GM21367 (cell line): ENCODE results near the gene KLHL18.
"Not testable (repeated sequence)": the region's sequence is repeated elsewhere in the genome, so short reads cannot be mapped to it uniquely, and the experiment has no call there.

Source experiments
- ATAC-seq: cut with Tn5 transposase; IDR thresholded peaks from one replicate; pipeline ENCODE4 v1.9.1; 2021; ENCODE audit not compliant: unreplicated experiment

KLHL18 gene

GRCh38 chr3:47356201-47356600, 73.5 kb downstream of the KLHL18 start:
- no peak for ATAC-seq

GRCh38 chr3:47359323-47359722, 76.6 kb downstream of the KLHL18 start:
- ATAC-seq, result no peak

GRCh38 chr3:47360110-47360517, 77.4 kb downstream of the KLHL18 start:
- ATAC-seq, result not testable (repeated sequence)

- ATAC-seq, result no peak
Measured at GRCh38 chr3:47362701-47363100, 80.0 kb downstream of the KLHL18 start.

GRCh38 chr3:47365213-47366153, 82.7 kb downstream of the KLHL18 start:
- ATAC-seq, result no peak

GRCh38 chr3:47366833-47367232, 84.1 kb downstream of the KLHL18 start:
- ATAC-seq, result no peak

GRCh38 chr3:47367631-47368030, 84.9 kb downstream of the KLHL18 start:
- ATAC-seq, result no peak

GRCh38 chr3:47370020-47370419, 87.3 kb downstream of the KLHL18 start:
- ATAC-seq, result not testable (repeated sequence)

GRCh38 chr3:47370887-47371697, 88.3 kb downstream of the KLHL18 start:
- no peak for ATAC-seq

- ATAC-seq, result no peak
Measured at GRCh38 chr3:47374587-47374986, 91.8 kb downstream of the KLHL18 start.

GRCh38 chr3:47376393-47376792, 93.6 kb downstream of the KLHL18 start:
- ATAC-seq, result no peak

- no peak for ATAC-seq
Measured at GRCh38 chr3:47377186-47377585, 94.4 kb downstream of the KLHL18 start.

GRCh38 chr3:47378869-47379268, 96.1 kb downstream of the KLHL18 start:
- ATAC-seq, result no peak

GRCh38 chr3:47379411-47379899, 96.7 kb downstream of the KLHL18 start:
- ATAC-seq, result no peak

GRCh38 chr3:47380026-47380600, 97.4 kb downstream of the KLHL18 start:
- no peak for ATAC-seq

- ATAC-seq, result peak; percentile 72
Measured at GRCh38 chr3:47380601-47381316, 98.0 kb downstream of the KLHL18 start, which contains the start of gene PTPN23. Gene PTPN23, plus strand, starts transcription at chr3:47381021. Its CDS starts 76 bp downstream, at chr3:47381097.

- ATAC-seq, result peak; percentile 58
Measured at GRCh38 chr3:47381317-47382157, 98.8 kb downstream of the KLHL18 start.

GRCh38 chr3:47384425-47384824, 101.7 kb downstream of the KLHL18 start:
- no peak for ATAC-seq

GRCh38 chr3:47385007-47385406, 102.3 kb downstream of the KLHL18 start:
- no peak for ATAC-seq

GRCh38 chr3:47385796-47386195, 103.1 kb downstream of the KLHL18 start:
- ATAC-seq, result no peak
